PC-3 (cell line): ENCODE measurements around the gene DDX10. TPM values are rescaled to one million over a fixed set of nuclear protein-coding genes. Genes with fewer than 3 reads are reported as not detected.
A peak's percentile ranks its signal among the peaks of the same experiment; 100 is the strongest.

Source experiments
- ATAC-seq: fragments of 200-7000 bp; cut with Tn5 transposase; 2 replicates; pipeline ENCODE4 v1.9.1; 2020; ENCODE audit warnings: mild to moderate bottlenecking, moderate library complexity
- BruUV-seq: library from RNA; stranded (reverse); fragments of 400-500 nt; replicated peaks from 2 replicates; lab custom pipeline; 2021; lab: Mats Ljungman, UMichigan
- CTCF ChIA-PET: fragments of 300-600 bp; sonication (Branson Sonifier 250); formaldehyde crosslinking; loops from one replicate; lab custom pipeline; 2022; ENCODE audit warnings: antibody characterized with exemption; lab: Charles Lee
- POLR2A ChIA-PET: fragments of 300-600 bp; sonication (Branson Sonifier 250); formaldehyde crosslinking; loops from one replicate; lab custom pipeline; 2022; ENCODE audit warnings: antibody characterized with exemption; ENCODE audit not compliant: unreplicated experiment; lab: Charles Lee
- DNase-seq: peaks from one replicate; pipeline ENCODE4 v3.0.0-alpha.2; 2015
- H2AFZ ChIP-seq: fragments of 300-600 bp; sonication (generic); 2 replicates; pipeline ENCODE4 v1.6.0; 2016; ENCODE audit warnings: antibody characterized with exemption, low read length
- H3F3A ChIP-seq: fragments of 300-600 bp; sonication (generic); one replicate; pipeline ENCODE4 v1.6.0; 2017; ENCODE audit warnings: antibody characterized with exemption, low read length, control low read depth, mild to moderate bottlenecking; ENCODE audit not compliant: unreplicated experiment
- H3K27ac ChIP-seq: fragments of 300-600 bp; sonication (generic); 2 replicates; pipeline ENCODE4 v1.5.1; 2016; ENCODE audit warnings: mild to moderate bottlenecking, low read length
- H3K27me3 ChIP-seq: fragments of 300-600 bp; sonication (generic); 2 replicates; pipeline ENCODE4 v1.6.1; 2016; ENCODE audit warnings: low read length, mixed read lengths
- H3K36me3 ChIP-seq: fragments of 300-600 bp; sonication (generic); 2 replicates; pipeline ENCODE4 v1.6.1; 2016; ENCODE audit warnings: low read depth, mixed run types, low read length, mixed read lengths
- H3K4me1 ChIP-seq: fragments of 300-600 bp; sonication (generic); 2 replicates; pipeline ENCODE4 v1.5.1; 2016; ENCODE audit warnings: low read length; ENCODE audit not compliant: insufficient read depth
- H3K4me2 ChIP-seq: fragments of 300-600 bp; sonication (generic); 2 replicates; pipeline ENCODE4 v1.6.0; 2016; ENCODE audit warnings: low read length
- H3K4me3 ChIP-seq: fragments of 300-600 bp; sonication (generic); 2 replicates; pipeline ENCODE4 v1.5.1; 2016; ENCODE audit warnings: mild to moderate bottlenecking, low read length, mixed read lengths
- H3K79me2 ChIP-seq: fragments of 300-600 bp; sonication (generic); 2 replicates; pipeline ENCODE4 v1.6.1; 2017; ENCODE audit warnings: low read length, mixed read lengths
- H3K9ac ChIP-seq: fragments of 300-600 bp; sonication (generic); 2 replicates; pipeline ENCODE4 v1.6.0; 2016; ENCODE audit warnings: mild to moderate bottlenecking, low read length
- H3K9me2 ChIP-seq: fragments of 300-600 bp; sonication (generic); replicated peaks from 2 replicates; pipeline ENCODE4 v1.6.1; 2016; ENCODE audit warnings: mixed run types, low read length, mixed read lengths
- H3K9me3 ChIP-seq: fragments of 300-600 bp; sonication (generic); 2 replicates; pipeline ENCODE4 v1.6.1; 2016; ENCODE audit warnings: low read length, mixed read lengths
- H4K20me1 ChIP-seq: fragments of 300-600 bp; sonication (generic); 2 replicates; pipeline ENCODE4 v1.6.1; 2016; ENCODE audit warnings: low read length, mixed read lengths
- CTCF ChIP-seq: fragments of 300-600 bp; sonication (generic); conservative IDR thresholded peaks from 2 replicates; pipeline ENCODE4 v1.5.1; 2017; ENCODE audit warnings: antibody characterized with exemption, low read depth, mild to moderate bottlenecking, low read length
- EZH2 ChIP-seq: fragments of 300-600 bp; sonication (generic); IDR thresholded peaks from one replicate; pipeline ENCODE4 v1.6.1; 2017; ENCODE audit warnings: antibody characterized with exemption, mild to moderate bottlenecking, low read length; ENCODE audit not compliant: unreplicated experiment
- EZH2phosphoT487 ChIP-seq: fragments of 300-600 bp; sonication (generic); IDR thresholded peaks from 2 replicates; pipeline ENCODE4 v1.6.1; 2018; ENCODE audit warnings: mild to moderate bottlenecking, antibody characterized with exemption, low read length, borderline replicate concordance
- intact Hi-C: fragments of 100-400 bp; cut with micrococcal nuclease; formaldehyde crosslinking; loops from 2 replicates; pipeline ENCODE4 v1.9.0; 2023
- total RNA-seq: library from RNA; depleted of rRNA; stranded (reverse); fragments of >200 nt; gene quantifications from 2 replicates; pipeline ENCODE4 v1.2.3, GENCODE V29; 2014; rRNA removed

DDX10 gene
- total RNA-seq, 1 experiment from 2014 or later: 55.2 TPM

DNA sequence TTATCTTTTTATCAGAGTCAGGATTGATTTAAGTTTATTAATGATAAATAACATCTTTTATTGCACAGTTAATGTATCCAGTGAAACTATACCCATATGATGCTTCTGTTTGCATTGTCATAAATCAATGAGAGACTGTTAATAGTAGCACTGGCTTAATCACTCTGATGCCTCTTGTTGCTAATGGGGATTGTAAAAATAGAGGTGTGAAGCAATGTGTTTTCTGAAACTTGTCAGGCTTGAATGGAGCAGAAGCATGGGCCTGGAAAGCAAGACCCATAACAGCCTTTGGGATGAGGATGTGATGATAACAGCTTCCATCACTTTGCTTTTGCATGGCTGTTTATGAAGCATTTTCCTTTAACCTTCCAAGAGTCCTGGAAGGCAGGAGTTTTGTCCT is 319.7 kb downstream of the DDX10 start:
- CTCF ChIA-PET: no interaction called here
- intact Hi-C loops: no loop called here
- no peak for ATAC-seq
- no peak overlapping the region for H3K27ac ChIP-seq
- BruUV-seq: no TSS peak
- H2AFZ ChIP-seq: no peak overlapping the region
- H3K4me3 ChIP-seq: no peak overlapping the region
- TF ChIP-seq EZH2: no peak
- no peak for TF ChIP-seq EZH2phosphoT487
- TF ChIP-seq CTCF: no peak
- POLR2A ChIA-PET: no interaction called here
- H3K79me2 ChIP-seq: no peaks in the 10 kb centered on the region
- H3K36me3 ChIP-seq: no peaks in the 10 kb centered on the region
- DNase-seq: no peak
- H3K9ac ChIP-seq: no peak overlapping the region
- H3K27me3 ChIP-seq: no peaks in the 10 kb centered on the region
- no peak overlapping the region for H3K4me2 ChIP-seq
- H3K4me1 ChIP-seq: no peaks in the 10 kb centered on the region
- H3F3A ChIP-seq: no peaks in the 10 kb centered on the region
- no peaks in the 10 kb centered on the region for H3K9me3 ChIP-seq
- H4K20me1 ChIP-seq: no peaks in the 10 kb centered on the region
- no peaks in the 10 kb centered on the region for H3K9me2 ChIP-seq

GRCh38 chr11:108985236-108985944 is 320.5 kb downstream of the DDX10 start:
- ChIA-PET POLR2A (no interaction called here), CTCF (no interaction called here)
- BruUV-seq: no TSS peak
- intact Hi-C loops: no loop called here
- H3K27me3 ChIP-seq: no peaks in the 10 kb centered on the region
- no peak overlapping the region for H2AFZ ChIP-seq
- H3K27ac ChIP-seq: no peak overlapping the region
- H4K20me1 ChIP-seq: no peaks in the 10 kb centered on the region
- no peak for DNase-seq
- no peak for ATAC-seq
- H3K9me3 ChIP-seq: no peaks in the 10 kb centered on the region
- no peaks in the 10 kb centered on the region for H3F3A ChIP-seq
- no peaks in the 10 kb centered on the region for H3K36me3 ChIP-seq
- no peak overlapping the region for H3K9ac ChIP-seq
- no peaks in the 10 kb centered on the region for H3K4me1 ChIP-seq
- H3K4me3 ChIP-seq: no peak overlapping the region
- H3K9me2 ChIP-seq: no peaks in the 10 kb centered on the region
- TF ChIP-seq CTCF (no peak), EZH2 (no peak), EZH2phosphoT487 (no peak)
- no peaks in the 10 kb centered on the region for H3K79me2 ChIP-seq
- H3K4me2 ChIP-seq: no peak overlapping the region

DNA sequence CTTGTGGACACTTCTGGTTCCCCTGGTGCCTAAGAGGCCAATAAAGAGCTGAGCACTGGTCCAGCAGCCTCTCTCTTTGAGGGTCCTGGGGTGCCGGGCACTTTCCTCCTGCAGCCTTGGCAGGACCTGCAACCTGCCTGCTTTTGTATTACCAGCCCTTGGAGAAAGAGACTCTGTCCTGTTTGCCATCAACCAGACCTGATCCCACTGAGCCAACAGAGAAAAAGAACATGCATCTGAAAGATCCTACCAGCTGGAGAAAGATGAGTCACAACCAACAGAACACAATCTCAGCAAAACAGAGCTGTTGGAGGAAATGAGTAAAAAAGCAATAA is 321.0 kb downstream of the DDX10 start:
- Histone ChIP-seq H3K4me2 (no peak overlapping the region), H3K9ac (no peak overlapping the region), H4K20me1 (no peaks in the 10 kb centered on the region), H3K27me3 (no peaks in the 10 kb centered on the region), H3K9me3 (no peaks in the 10 kb centered on the region), H2AFZ (no peak overlapping the region), H3K4me3 (no peak overlapping the region), H3K27ac (no peak overlapping the region), H3K4me1 (no peaks in the 10 kb centered on the region), H3K36me3 (no peaks in the 10 kb centered on the region), H3K79me2 (no peaks in the 10 kb centered on the region), H3K9me2 (no peaks in the 10 kb centered on the region), H3F3A (no peaks in the 10 kb centered on the region)
- ChIA-PET POLR2A (no interaction called here), CTCF (no interaction called here)
- TF ChIP-seq CTCF (no peak), EZH2 (no peak), EZH2phosphoT487 (no peak)
- BruUV-seq: no TSS peak
- peak; percentile 79 for ATAC-seq
- peak; percentile 48 for DNase-seq
- intact Hi-C loops: no loop called here

Other genes with a start within 250 kb of the DDX10 start
- gene C11orf65, start 197.5 kb upstream of the DDX10 start, total RNA-seq: 0.62 and 2.7 TPM in 2 replicates
- 20.8 and 36.2 TPM in 2 replicates for gene POGLUT3, start 166.7 kb upstream of the DDX10 start, total RNA-seq
- 13.5 and 14.1 TPM in 2 replicates for gene EXPH5, start 71.3 kb upstream of the DDX10 start, total RNA-seq